Amniotic epithelial cell (primary cell): ENCODE measurements around the gene TP53BP1.
"Not testable (repeated sequence)": the region's sequence is repeated elsewhere in the genome, so short reads cannot be mapped to it uniquely, and the experiment has no call there.

ENCODE experiments used
- DNase-seq: peaks from one replicate; pipeline ENCODE4 v3.0.0-alpha.2; 2010; ENCODE audit warnings: low read depth

TP53BP1 gene

GRCh38 chr15:43492673-43493601 is at the start of gene TP53BP1:
Gene TP53BP1, minus strand, starts transcription at chr15:43493156. Its CDS starts 113 bp downstream, at chr15:43493043.
- peak; percentile 90 for DNase-seq

- peak; percentile 38 for DNase-seq
Observed at GRCh38 chr15:43541785-43542184, 48.8 kb upstream of the TP53BP1 start.

- DNase-seq: no peak
Observed at GRCh38 chr15:43538091-43538490, 45.1 kb upstream of the TP53BP1 start.

- no peak for DNase-seq
Observed at GRCh38 chr15:43534897-43535296, 41.9 kb upstream of the TP53BP1 start.

- DNase-seq: not testable (repeated sequence)
Observed at GRCh38 chr15:43532826-43533225, 39.9 kb upstream of the TP53BP1 start.

- no peak for DNase-seq
Observed at GRCh38 chr15:43531018-43531670, 38.2 kb upstream of the TP53BP1 start.

- DNase-seq: no peak
Observed at GRCh38 chr15:43529587-43530345, 36.8 kb upstream of the TP53BP1 start.

- no peak for DNase-seq
Observed at GRCh38 chr15:43529141-43529540, 36.2 kb upstream of the TP53BP1 start.

- no peak for DNase-seq
Observed at GRCh38 chr15:43528542-43529007, 35.6 kb upstream of the TP53BP1 start.

- DNase-seq: no peak
Observed at GRCh38 chr15:43527802-43528541, 35.0 kb upstream of the TP53BP1 start.

- DNase-seq: no peak
Observed at GRCh38 chr15:43527016-43527801, 34.3 kb upstream of the TP53BP1 start.

GRCh38 chr15:43526261-43526930 is 33.4 kb upstream of the TP53BP1 start:
- no peak for DNase-seq

GRCh38 chr15:43525131-43525530 is 32.2 kb upstream of the TP53BP1 start:
- no peak for DNase-seq

GRCh38 chr15:43524254-43524845 is 31.4 kb upstream of the TP53BP1 start:
- no peak for DNase-seq

GRCh38 chr15:43523646-43524045 is 30.7 kb upstream of the TP53BP1 start:
- DNase-seq: no peak

GRCh38 chr15:43522247-43522646 is 29.3 kb upstream of the TP53BP1 start:
- no peak for DNase-seq

- DNase-seq: no peak
Observed at GRCh38 chr15:43521419-43521818, 28.5 kb upstream of the TP53BP1 start.

- no peak for DNase-seq
Observed at GRCh38 chr15:43520138-43520537, 27.2 kb upstream of the TP53BP1 start.

- no peak for DNase-seq
Observed at GRCh38 chr15:43519196-43519595, 26.2 kb upstream of the TP53BP1 start.
